Hepatocyte (in vitro differentiated cells): Measurements from ENCODE around the gene COL2A1. TPM values are rescaled to one million over a fixed set of nuclear protein-coding genes. Genes with fewer than 3 reads are reported as not detected.

Experiments used
- DNase-seq: peaks from one replicate; pipeline ENCODE4 v3.0.0-alpha.2; 2016; ENCODE audit warnings: low spot score
- H2AFZ ChIP-seq: fragments of 200-600 bp; sonication (generic); 2 replicates; pipeline ENCODE4 v1.6.0; 2016; ENCODE audit warnings: antibody characterized with exemption, mild to moderate bottlenecking
- H3K27ac ChIP-seq: fragments of 200-600 bp; sonication (generic); 2 replicates; pipeline ENCODE4 v1.5.1; 2016; ENCODE audit warnings: mild to moderate bottlenecking
- H3K27me3 ChIP-seq: fragments of 200-600 bp; sonication (generic); 2 replicates; pipeline ENCODE4 v1.6.1; 2016
- H3K36me3 ChIP-seq: fragments of 200-600 bp; sonication (generic); replicated peaks from 2 replicates; pipeline ENCODE4 v1.5.1; 2016; ENCODE audit warnings: low read depth; ENCODE audit not compliant: insufficient read depth
- H3K4me1 ChIP-seq: fragments of 200-600 bp; sonication (generic); 2 replicates; pipeline ENCODE4 v1.5.1; 2016; ENCODE audit warnings: mild to moderate bottlenecking, moderate library complexity; ENCODE audit not compliant: insufficient read depth
- H3K4me2 ChIP-seq: fragments of 200-600 bp; sonication (generic); 2 replicates; pipeline ENCODE4 v1.6.0; 2016
- H3K4me3 ChIP-seq: fragments of 200-600 bp; sonication (generic); 2 replicates; pipeline ENCODE4 v1.5.1; 2016; ENCODE audit warnings: mild to moderate bottlenecking
- H3K79me2 ChIP-seq: fragments of 200-600 bp; sonication (generic); 2 replicates; pipeline ENCODE4 v1.6.0; 2017; ENCODE audit warnings: mild to moderate bottlenecking
- H3K9me2 ChIP-seq: fragments of 200-600 bp; sonication (generic); replicated peaks from 2 replicates; pipeline ENCODE4 v1.6.0; 2017; ENCODE audit warnings: mild to moderate bottlenecking; ENCODE audit not compliant: insufficient read depth
- H3K9me3 ChIP-seq: fragments of 200-600 bp; sonication (generic); 2 replicates; pipeline ENCODE4 v1.5.1; 2016; ENCODE audit warnings: low read depth, mild to moderate bottlenecking
- H4K20me1 ChIP-seq: fragments of 200-600 bp; sonication (generic); 2 replicates; pipeline ENCODE4 v1.6.0; 2016; ENCODE audit warnings: mild to moderate bottlenecking; ENCODE audit not compliant: insufficient read depth, poor library complexity, severe bottlenecking
- EZH2 ChIP-seq: fragments of 200-600 bp; sonication (generic); IDR thresholded peaks from 2 replicates; pipeline ENCODE4 v1.6.1; 2016; ENCODE audit warnings: antibody characterized with exemption, mild to moderate bottlenecking, borderline replicate concordance
- EZH2phosphoT487 ChIP-seq: fragments of 200-600 bp; sonication (generic); IDR thresholded peaks from one replicate; pipeline ENCODE4 v1.6.1; 2018; ENCODE audit warnings: antibody characterized with exemption, mild to moderate bottlenecking, low read depth, moderate library complexity; ENCODE audit not compliant: unreplicated experiment, severe bottlenecking
- WGBS: methylation state at CpG from one replicate; pipeline ENCODE4 v1.1.6; 2016; ENCODE audit warnings: low lambda C conversion rate; ENCODE audit errors: missing lambda C conversion rate; 5-methylcytosine and 5-hydroxymethylcytosine counted together
- polyA plus RNA-seq: library from polyadenylated mRNA; unstranded; fragments of >200 nt; fragmentation: Nextera tagmentation; extraction: Ambion mirVana; gene quantifications from 2 replicates; pipeline ENCODE4 v1.2.1, GENCODE V29; 2016
- total RNA-seq: library from RNA; depleted of rRNA; stranded (reverse); fragments of >200 nt; gene quantifications from 2 replicates; pipeline ENCODE4 v1.2.3, GENCODE V29; 2014
- TF ChIP-seq, protein P1 (sequence below): fragments of 200-600 bp; sonication (generic); IDR thresholded peaks from 2 replicates; pipeline ENCODE4 v1.5.1; 2016; ENCODE audit warnings: antibody characterized with exemption, mild to moderate bottlenecking; ENCODE audit not compliant: poor library complexity

The COL2A1 gene
- total and polyA plus RNA-seq, 2 experiments from 2014 or later = 52.5 to 57.9 TPM

DNA sequence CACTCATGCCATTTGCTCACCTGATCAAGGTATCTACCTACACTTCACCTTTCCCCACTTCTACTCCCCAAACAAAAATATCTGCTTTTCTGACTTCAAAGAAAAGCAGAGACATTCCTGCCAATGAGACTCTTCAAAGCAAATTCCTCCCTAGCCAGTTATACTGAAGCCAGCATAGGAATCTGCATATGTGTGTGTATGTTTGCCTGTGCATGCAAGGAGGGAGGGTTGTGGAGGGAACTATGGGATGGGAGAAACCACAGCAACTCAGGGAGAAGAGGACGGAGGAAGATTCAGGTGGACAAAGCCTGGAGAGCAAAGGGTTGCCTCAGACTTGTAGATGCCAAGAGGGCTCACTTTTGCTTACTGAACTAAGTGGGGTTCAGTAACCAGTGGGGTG is 73.1 kb downstream of the COL2A1 start:
- no peak for TF ChIP-seq EZH2
- TF ChIP-seq, protein P1, sequence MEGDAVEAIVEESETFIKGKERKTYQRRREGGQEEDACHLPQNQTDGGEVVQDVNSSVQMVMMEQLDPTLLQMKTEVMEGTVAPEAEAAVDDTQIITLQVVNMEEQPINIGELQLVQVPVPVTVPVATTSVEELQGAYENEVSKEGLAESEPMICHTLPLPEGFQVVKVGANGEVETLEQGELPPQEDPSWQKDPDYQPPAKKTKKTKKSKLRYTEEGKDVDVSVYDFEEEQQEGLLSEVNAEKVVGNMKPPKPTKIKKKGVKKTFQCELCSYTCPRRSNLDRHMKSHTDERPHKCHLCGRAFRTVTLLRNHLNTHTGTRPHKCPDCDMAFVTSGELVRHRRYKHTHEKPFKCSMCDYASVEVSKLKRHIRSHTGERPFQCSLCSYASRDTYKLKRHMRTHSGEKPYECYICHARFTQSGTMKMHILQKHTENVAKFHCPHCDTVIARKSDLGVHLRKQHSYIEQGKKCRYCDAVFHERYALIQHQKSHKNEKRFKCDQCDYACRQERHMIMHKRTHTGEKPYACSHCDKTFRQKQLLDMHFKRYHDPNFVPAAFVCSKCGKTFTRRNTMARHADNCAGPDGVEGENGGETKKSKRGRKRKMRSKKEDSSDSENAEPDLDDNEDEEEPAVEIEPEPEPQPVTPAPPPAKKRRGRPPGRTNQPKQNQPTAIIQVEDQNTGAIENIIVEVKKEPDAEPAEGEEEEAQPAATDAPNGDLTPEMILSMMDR = no peak
- TF ChIP-seq EZH2phosphoT487 = no peak
- H3K4me1 ChIP-seq = no peaks in the 10 kb centered on the region
- WGBS = 76% methylated on average over 1 of the region's 1 CpG
- H4K20me1 ChIP-seq = no peaks in the 10 kb centered on the region
- H3K9me2 ChIP-seq = no peaks in the 10 kb centered on the region
- DNase-seq = no peak
- H3K79me2 ChIP-seq = no peaks in the 10 kb centered on the region
- no peak overlapping the region for H3K4me3 ChIP-seq
- no peaks in the 10 kb centered on the region for H3K9me3 ChIP-seq
- no peak overlapping the region for H3K27ac ChIP-seq
- no peak overlapping the region for H2AFZ ChIP-seq
- H3K36me3 ChIP-seq = no peaks in the 10 kb centered on the region
- H3K4me2 ChIP-seq = no peak overlapping the region
- no peaks in the 10 kb centered on the region for H3K27me3 ChIP-seq

DNA sequence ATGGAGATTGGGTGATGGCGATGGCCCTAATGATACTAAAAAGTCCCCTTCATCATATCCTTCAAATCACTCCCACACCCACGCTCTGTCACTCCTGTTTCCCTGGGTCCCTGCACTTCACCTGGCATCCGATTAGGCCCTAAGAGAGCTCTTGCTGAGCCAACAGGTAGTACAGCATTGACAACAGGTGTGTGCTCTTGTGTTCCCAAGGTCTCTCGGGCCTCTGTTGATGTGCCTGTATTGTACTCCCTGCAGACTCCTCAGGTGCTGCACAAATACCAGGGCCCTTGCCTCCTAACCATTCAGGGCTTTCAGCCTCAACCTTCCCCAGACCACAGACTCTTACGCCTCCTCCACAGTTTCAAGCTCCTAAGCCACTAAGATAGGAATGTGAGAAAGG is 73.6 kb downstream of the COL2A1 start:
- H3K9me2 ChIP-seq = no peaks in the 10 kb centered on the region
- no peak for DNase-seq
- H3K36me3 ChIP-seq = no peaks in the 10 kb centered on the region
- H3K4me3 ChIP-seq = no peak overlapping the region
- H3K4me1 ChIP-seq = no peaks in the 10 kb centered on the region
- H3K27ac ChIP-seq = no peak overlapping the region
- H3K27me3 ChIP-seq = no peaks in the 10 kb centered on the region
- no peak overlapping the region for H3K4me2 ChIP-seq
- no peaks in the 10 kb centered on the region for H3K79me2 ChIP-seq
- H2AFZ ChIP-seq = no peak overlapping the region
- H4K20me1 ChIP-seq = no peaks in the 10 kb centered on the region
- TF ChIP-seq, protein P1 = no peak
- TF ChIP-seq EZH2 (no peak), EZH2phosphoT487 (no peak)
- WGBS = 93% methylated on average over 5 of the region's 5 CpGs
- H3K9me3 ChIP-seq = no peaks in the 10 kb centered on the region

DNA sequence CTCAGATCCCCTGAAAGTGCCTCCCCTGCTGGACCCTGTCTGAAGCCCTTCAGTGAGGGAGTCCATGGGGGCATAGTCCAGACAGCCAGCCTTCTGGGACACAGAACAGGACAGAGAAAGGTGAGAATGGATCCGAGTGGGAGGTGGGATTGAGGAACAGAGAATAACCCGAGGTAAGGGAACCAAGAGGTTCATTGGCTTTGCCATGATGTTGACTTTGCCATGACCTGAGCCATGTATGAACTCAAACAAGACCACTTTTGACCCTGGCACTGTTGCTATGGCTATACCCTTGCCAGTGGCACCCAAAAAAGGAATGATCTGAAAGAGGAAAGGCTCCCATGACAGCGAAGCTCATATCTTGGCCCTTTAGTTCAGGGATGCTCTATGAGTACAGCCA is 76.9 kb downstream of the COL2A1 start:
- Histone ChIP-seq H3K36me3 (no peaks in the 10 kb centered on the region), H3K4me2 (no peak overlapping the region), H3K4me1 (no peaks in the 10 kb centered on the region), H4K20me1 (no peaks in the 10 kb centered on the region), H3K79me2 (no peaks in the 10 kb centered on the region), H2AFZ (no peak overlapping the region), H3K4me3 (no peak overlapping the region), H3K27me3 (no peaks in the 10 kb centered on the region), H3K9me2 (no peaks in the 10 kb centered on the region), H3K9me3 (no peaks in the 10 kb centered on the region), H3K27ac (no peak overlapping the region)
- no peak for DNase-seq
- WGBS = 80% methylated on average over 3 of the region's 3 CpGs
- TF ChIP-seq EZH2phosphoT487 (no peak), EZH2 (no peak)
- TF ChIP-seq, protein P1 = no peak

Other genes starting within 250 kb of the COL2A1 start
- 1.0 and 2.6 TPM in 2 replicates for gene RAPGEF3, start 245.6 kb downstream of the COL2A1 start, total RNA-seq
- gene RAPGEF3, start 245.6 kb downstream of the COL2A1 start, polyA plus RNA-seq = 1.6 and 2.1 TPM in 2 replicates
- gene SLC48A1, start 231.2 kb downstream of the COL2A1 start, total RNA-seq = 11.2 and 13.0 TPM in 2 replicates
- gene SLC48A1, start 231.2 kb downstream of the COL2A1 start, polyA plus RNA-seq = 20.2 and 22.6 TPM in 2 replicates
- 17.9 and 19.0 TPM in 2 replicates for gene HDAC7, start 184.6 kb downstream of the COL2A1 start, total RNA-seq
- 41.2 and 45.5 TPM in 2 replicates for gene HDAC7, start 184.6 kb downstream of the COL2A1 start, polyA plus RNA-seq
- gene VDR, start 99.5 kb downstream of the COL2A1 start, total RNA-seq = 2.6 and 3.2 TPM in 2 replicates
- 4.9 and 6.1 TPM in 2 replicates for gene VDR, start 99.5 kb downstream of the COL2A1 start, polyA plus RNA-seq
- 113 and 124 TPM in 2 replicates for gene TMEM106C, start 40.9 kb downstream of the COL2A1 start, total RNA-seq
- 98.1 and 101 TPM in 2 replicates for gene TMEM106C, start 40.9 kb downstream of the COL2A1 start, polyA plus RNA-seq
- gene SENP1, start 101.6 kb upstream of the COL2A1 start, total RNA-seq = 14.4 and 16.9 TPM in 2 replicates
- 3.9 and 5.0 TPM in 2 replicates for gene SENP1, start 101.6 kb upstream of the COL2A1 start, polyA plus RNA-seq
- 45.6 and 49.1 TPM in 2 replicates for gene PFKM, start 114.9 kb upstream of the COL2A1 start, total RNA-seq
- 51.9 and 57.0 TPM in 2 replicates for gene PFKM, start 114.9 kb upstream of the COL2A1 start, polyA plus RNA-seq
- 22.4 and 27.2 TPM in 2 replicates for gene ASB8, start 153.0 kb upstream of the COL2A1 start, total RNA-seq
- gene ASB8, start 153.0 kb upstream of the COL2A1 start, polyA plus RNA-seq = 24.8 and 29.0 TPM in 2 replicates
- 4.8 and 7.7 TPM in 2 replicates for gene CCDC184, start 179.2 kb upstream of the COL2A1 start, total RNA-seq
- gene CCDC184, start 179.2 kb upstream of the COL2A1 start, polyA plus RNA-seq = 13.8 and 19.4 TPM in 2 replicates
- gene OR10AD1, start 198.8 kb upstream of the COL2A1 start, total RNA-seq = not detected in 2 replicates
- 0.29 TPM in 1 of 2 replicates, not detected in the other for gene OR10AD1, start 198.8 kb upstream of the COL2A1 start, polyA plus RNA-seq